Fibroblast of lung (primary cell): ENCODE results near the gene THPO. TPM values are rescaled to one million over a fixed set of nuclear protein-coding genes. Genes with fewer than 3 reads are reported as not detected.
A peak's percentile ranks its signal among the peaks of the same experiment; 100 is the strongest.

ENCODE experiments used
- DNase-seq, 2 donors: peaks; one replicate each; pipeline versions ENCODE4 v3.0.0 to v3.0.0-alpha.2; 2010; ENCODE audit warnings: low read depth in 2 of 2
- H2AFZ ChIP-seq: 2 replicates; pipeline ENCODE4 v1.5.1; 2012; ENCODE audit warnings: low read length, control low read depth, inconsistent platforms
- H3K27ac ChIP-seq: 2 replicates; pipeline ENCODE4 v1.5.1; 2011; ENCODE audit warnings: low read length, control low read depth; ENCODE audit not compliant: insufficient read depth
- H3K27me3 ChIP-seq: 2 replicates; pipeline ENCODE4 v1.5.1; 2011; ENCODE audit warnings: mild to moderate bottlenecking, low read length; ENCODE audit not compliant: control insufficient read depth, insufficient read depth
- H3K36me3 ChIP-seq: 2 replicates; pipeline ENCODE4 v1.5.1; 2011; ENCODE audit warnings: low read length; ENCODE audit not compliant: control insufficient read depth, insufficient read depth
- H3K4me1 ChIP-seq: 2 replicates; pipeline ENCODE4 v1.5.1; 2011; ENCODE audit warnings: low read length; ENCODE audit not compliant: control insufficient read depth, insufficient read depth; ENCODE audit errors: extremely low read depth
- H3K4me2 ChIP-seq: 2 replicates; pipeline ENCODE4 v1.5.1; 2011; ENCODE audit warnings: low read length, control low read depth; ENCODE audit not compliant: insufficient read depth; ENCODE audit errors: extremely low read depth
- H3K4me3 ChIP-seq, 4 experiments: fragments of 200-600 bp in 1 of 4; sonication (generic) in 1 of 4; replicated peaks in 1 of 4; 2 replicates each; pipeline ENCODE4 v1.5.1; 2011 to 2016; ENCODE audit warnings: low read length in 4 of 4, low read depth in 3 of 4, mild to moderate bottlenecking in 3 of 4, control low read depth in 2 of 4, inconsistent platforms in 1 of 4, mixed read lengths in 1 of 4; ENCODE audit not compliant: insufficient read depth in 1 of 4; ENCODE audit errors: control extremely low read depth in 1 of 4
- H3K79me2 ChIP-seq: 2 replicates; pipeline ENCODE4 v1.5.1; 2012; ENCODE audit warnings: mild to moderate bottlenecking, low read length, inconsistent platforms; ENCODE audit not compliant: control insufficient read depth, insufficient read depth
- H3K9ac ChIP-seq: 2 replicates; pipeline ENCODE4 v1.5.1; 2011; ENCODE audit warnings: mild to moderate bottlenecking, low read length, control low read depth; ENCODE audit not compliant: insufficient read depth
- H3K9me3 ChIP-seq: 2 replicates; pipeline ENCODE4 v1.5.1; 2012; ENCODE audit warnings: low read depth, low read length; ENCODE audit not compliant: control insufficient read depth, insufficient read depth
- H4K20me1 ChIP-seq: 2 replicates; pipeline ENCODE4 v1.5.1; 2011; ENCODE audit warnings: low read length; ENCODE audit not compliant: control insufficient read depth, insufficient read depth; ENCODE audit errors: extremely low read depth
- CTCF ChIP-seq, 2 donors: IDR thresholded peaks in 1 of 2; conservative IDR thresholded peaks in 1 of 2; 1 replicate in 1 of 2; 2 replicates in 1 of 2; pipeline ENCODE4 v1.5.1; 2011 to 2012; ENCODE audit warnings: low read length in 2 of 2, control low read depth in 1 of 2, inconsistent platforms in 1 of 2, low read depth in 1 of 2, mild to moderate bottlenecking in 1 of 2
- EZH2 ChIP-seq: IDR thresholded peaks from 2 replicates; pipeline ENCODE4 v1.5.1; 2012; ENCODE audit warnings: low read length, control low read depth, mild to moderate bottlenecking; ENCODE audit errors: missing control alignments
- polyA plus RNA-seq, 2 donors: library from polyadenylated mRNA; depleted of rRNA in 1 of 2; stranded (reverse) in 1 of 2; unstranded in 1 of 2; fragments of >200 nt; gene quantifications; 2 replicates each; pipeline ENCODE4 v1.2.1, GENCODE V29; 2011 to 2012; ENCODE audit warnings: missing spikeins in 1 of 2
- total RNA-seq: library from RNA; depleted of rRNA; stranded (reverse); fragments of >200 nt; gene quantifications from 2 replicates; pipeline ENCODE4 v1.2.1, GENCODE V29; 2014

Gene THPO
- total and polyA plus RNA-seq, 2 donors (not counting 1 experiment from before 2014, with no cell fraction given), result 0.27 to 0.50 TPM

- Histone ChIP-seq H2AFZ (no peak overlapping the region), H3K9ac (no peak overlapping the region), H3K4me2 (no peak overlapping the region), H3K4me3 (no peak overlapping the region), H3K79me2 (no peaks in the 10 kb centered on the region), H3K4me1 (peaks cover 3% of the 10 kb centered on the region), H3K27me3 (no peaks in the 10 kb centered on the region), H3K9me3 (no peaks in the 10 kb centered on the region), H3K36me3 (peaks cover 2% of the 10 kb centered on the region), H4K20me1 (no peaks in the 10 kb centered on the region), H3K27ac (no peak overlapping the region)
- DNase-seq, result peak; percentile 49 to 62
- peak; percentile 24 to 54 for TF ChIP-seq CTCF (conservative IDR thresholded peaks at IDR 0.05 in 1 of 2, IDR thresholded peaks at IDR 0.05 in 1 of 2; ENCODE audit: low read depth in 1 of 2, low read length in 2 of 2)
- TF ChIP-seq EZH2, result no peak
Observed at GRCh38 chr3:184345317-184346144, 32.5 kb downstream of the THPO start.

- no peaks in the 10 kb centered on the region for H3K27me3 ChIP-seq
- no peak overlapping the region for H3K4me3 ChIP-seq
- peaks cover 4% of the 10 kb centered on the region for H3K4me1 ChIP-seq
- H3K79me2 ChIP-seq, result no peaks in the 10 kb centered on the region
- no peaks in the 10 kb centered on the region for H3K9me3 ChIP-seq
- no peak overlapping the region for H3K9ac ChIP-seq
- no peak overlapping the region for H3K4me2 ChIP-seq
- peaks cover 2% of the 10 kb centered on the region for H3K36me3 ChIP-seq
- no peak overlapping the region for H2AFZ ChIP-seq
- DNase-seq, result no peak
- no peak overlapping the region for H3K27ac ChIP-seq
- TF ChIP-seq EZH2 (no peak), CTCF (conservative IDR thresholded peaks at IDR 0.05 in 1 of 2, IDR thresholded peaks at IDR 0.05 in 1 of 2; ENCODE audit: low read depth in 1 of 2, low read length in 2 of 2) (no peak)
- no peaks in the 10 kb centered on the region for H4K20me1 ChIP-seq
Observed at GRCh38 chr3:184344579-184345316, 33.3 kb downstream of the THPO start.

GRCh38 chr3:184343200-184343876 lies 34.7 kb downstream of the THPO start:
- Histone ChIP-seq H3K36me3 (peaks cover 2% of the 10 kb centered on the region), H3K4me2 (no peak overlapping the region), H3K9ac (no peak overlapping the region), H3K4me1 (peaks cover 9% of the 10 kb centered on the region), H2AFZ (no peak overlapping the region), H3K4me3 (no peak overlapping the region), H4K20me1 (no peaks in the 10 kb centered on the region), H3K27ac (no peak overlapping the region), H3K9me3 (no peaks in the 10 kb centered on the region), H3K27me3 (no peaks in the 10 kb centered on the region), H3K79me2 (peaks cover 7% of the 10 kb centered on the region)
- TF ChIP-seq EZH2 (no peak), CTCF (conservative IDR thresholded peaks at IDR 0.05 in 1 of 2, IDR thresholded peaks at IDR 0.05 in 1 of 2; ENCODE audit: low read depth in 1 of 2, low read length in 2 of 2) (no peak)
- DNase-seq, result peak in 1 of 2 donors; percentile 50
